ENCODE data around the gene JMJD7. TPM values are rescaled to one million over a fixed set of nuclear protein-coding genes. Genes with fewer than 3 reads are reported as not detected.
A peak's percentile ranks its signal among the peaks of the same experiment; 100 is the strongest.

The JMJD7 gene
- total RNA-seq, 3 donors from 2014 or later (not counting 1 experiment from before 2014, with no cell fraction given), result 20.3 to 36.4 (median 28.7) TPM

GRCh38 chr15:41836713-41837454 is 9.0 kb downstream of the JMJD7 start:
- no peak for DNase-seq
- H3K36me3 Mint-ChIP-seq, result no peaks in the 10 kb centered on the region
- H3K4me3 Mint-ChIP-seq, result no peak overlapping the region
- Histone ChIP-seq H3K27ac (ENCODE audit: low read length) (no peak overlapping the region), H3K27me3 (ENCODE audit: control insufficient read depth, insufficient read depth, low read length) (no peaks in the 10 kb centered on the region), H3K9me3 (ENCODE audit: control insufficient read depth, insufficient read depth, low read length) (no peaks in the 10 kb centered on the region), H3K4me1 (ENCODE audit: control insufficient read depth, insufficient read depth, low read length) (peaks cover 34% of the 10 kb centered on the region), H3K4me3 (ENCODE audit: low read length) (no peak overlapping the region), H3K36me3 (ENCODE audit: control insufficient read depth, insufficient read depth, low read length) (peaks cover 22% of the 10 kb centered on the region)
- no peaks in the 10 kb centered on the region for H3K9me3 Mint-ChIP-seq
- ATAC-seq, result no peak
- peaks cover 12 to 30% of the 10 kb centered on the region in 2 donors for H3K4me1 Mint-ChIP-seq
- intact Hi-C loops (cut with micrococcal nuclease), result no loop called here
- H3K27me3 Mint-ChIP-seq (ENCODE audit: low read depth in 2 of 2), result no peaks in the 10 kb centered on the region
- WGBS (ENCODE audit: insufficient coverage), result 93% methylated on average over 23 of the region's 23 CpGs
- H3K27ac Mint-ChIP-seq, result no peak overlapping the region
- TF ChIP-seq CTCF (IDR thresholded peaks at IDR 0.05), result no peak

- Histone ChIP-seq H3K36me3 (ENCODE audit: control insufficient read depth, insufficient read depth, low read length) (peaks cover 26% of the 10 kb centered on the region), H3K4me1 (ENCODE audit: control insufficient read depth, insufficient read depth, low read length) (peaks cover 24% of the 10 kb centered on the region), H3K4me3 (ENCODE audit: low read length) (no peak within 1 kb of the TSS), H3K27me3 (ENCODE audit: control insufficient read depth, insufficient read depth, low read length) (no peaks in the 10 kb centered on the region), H3K9me3 (ENCODE audit: control insufficient read depth, insufficient read depth, low read length) (no peaks in the 10 kb centered on the region), H3K27ac (ENCODE audit: low read length) (no peak within 1 kb of the TSS)
- 96% methylated on average over 6 of the region's 6 CpGs for WGBS (ENCODE audit: insufficient coverage)
- Mint-ChIP-seq H3K9me3 (no peaks in the 10 kb centered on the region), H3K27me3 (ENCODE audit: low read depth in 2 of 2) (no peaks in the 10 kb centered on the region), H3K4me1 (peaks cover 0 to 22% of the 10 kb centered on the region in 2 donors), H3K36me3 (no peaks in the 10 kb centered on the region), H3K27ac (no peak within 1 kb of the TSS), H3K4me3 (no peak within 1 kb of the TSS)
- DNase-seq (no peak), ATAC-seq (no peak)
- intact Hi-C loops (cut with micrococcal nuclease), result no loop called here
- no peak for TF ChIP-seq CTCF (IDR thresholded peaks at IDR 0.05)
These were observed 10.6 kb downstream of the JMJD7 start, which contains the start of gene PLA2G4B for GRCh38 chr15:41838400-41838897. TSS of gene PLA2G4B (plus strand) at chr15:41838847. CDS start at chr15:41838914, 67 bp downstream.

GRCh38 chr15:41839781-41840491 is 12.0 kb downstream of the JMJD7 start:
- ATAC-seq (peak in 1 of 3 donors; percentile 36), DNase-seq (no peak)
- H3K9me3 Mint-ChIP-seq, result no peaks in the 10 kb centered on the region
- H3K4me1 Mint-ChIP-seq, result peaks cover 0 to 17% of the 10 kb centered on the region in 2 donors
- H3K9me3 ChIP-seq (ENCODE audit: control insufficient read depth, insufficient read depth, low read length), result no peaks in the 10 kb centered on the region
- peak overlapping the region in 1 of 2 donors; percentile 68 for H3K27ac Mint-ChIP-seq
- TF ChIP-seq CTCF (IDR thresholded peaks at IDR 0.05), result no peak
- intact Hi-C loops (cut with micrococcal nuclease), result no loop called here
- no peaks in the 10 kb centered on the region for H3K27me3 ChIP-seq (ENCODE audit: control insufficient read depth, insufficient read depth, low read length)
- no peak overlapping the region for H3K4me3 Mint-ChIP-seq
- H3K36me3 Mint-ChIP-seq, result no peaks in the 10 kb centered on the region
- H3K27me3 Mint-ChIP-seq (ENCODE audit: low read depth in 2 of 2), result no peaks in the 10 kb centered on the region
- 94% methylated on average over 14 of the region's 16 CpGs for WGBS (ENCODE audit: insufficient coverage)
- peaks cover 28% of the 10 kb centered on the region for H3K36me3 ChIP-seq (ENCODE audit: control insufficient read depth, insufficient read depth, low read length)
- H3K27ac ChIP-seq (ENCODE audit: low read length), result no peak overlapping the region
- peaks cover 24% of the 10 kb centered on the region for H3K4me1 ChIP-seq (ENCODE audit: control insufficient read depth, insufficient read depth, low read length)
- no peak overlapping the region for H3K4me3 ChIP-seq (ENCODE audit: low read length)

Measured in natural killer cell (primary cell).